HCT116 (cell line): Measurements from ENCODE around the gene ASB6. TPM values are rescaled to one million over a fixed set of nuclear protein-coding genes. Genes with fewer than 3 reads are reported as not detected.

Experiments
- ATAC-seq: fragments of 200-7000 bp; cut with Tn5 transposase; 2 replicates; pipeline ENCODE4 v1.9.1; 2020; ENCODE audit warnings: mild to moderate bottlenecking, moderate library complexity
- BruUV-seq: library from RNA; stranded (reverse); fragments of 400-500 nt; replicated peaks from 2 replicates; lab custom pipeline; 2021; lab: Mats Ljungman, UMichigan
- CTCF ChIA-PET: fragments of 300-600 bp; sonication (Branson Sonifier 250); formaldehyde crosslinking; loops from one replicate; lab custom pipeline; 2021; ENCODE audit warnings: antibody characterized with exemption; lab: Charles Lee
- POLR2A ChIA-PET: fragments of 300-600, 350-600 bp; sonication (Branson Sonifier 250); formaldehyde crosslinking; loops from one replicate; lab custom pipeline; 2021; ENCODE audit warnings: antibody characterized with exemption; lab: Charles Lee
- RAD21 ChIA-PET, 2 experiments: fragments of 300-600 bp; sonication (Branson Sonifier 250); formaldehyde crosslinking; loops; one replicate each; lab custom pipeline; 2023; ENCODE audit warnings: low total read pairs in 2 of 2; ENCODE audit not compliant: uncharacterized antibody in 2 of 2, unreplicated experiment in 2 of 2, low non-redundant PET in 1 of 2; lab: Charles Lee
- DNase-seq: peaks from one replicate; pipeline ENCODE4 v3.0.0-alpha.2; 2010; ENCODE audit warnings: low read depth, low spot score
- H2AFZ ChIP-seq: fragments of 200-600 bp; shearing (Covaris generic), sonication (generic); 2 replicates; pipeline ENCODE4 v1.6.1; 2017; ENCODE audit warnings: low read depth, mixed run types, mixed read lengths, antibody characterized with exemption, low read length; ENCODE audit not compliant: poor library complexity, severe bottlenecking
- H3K27ac ChIP-seq: 2 replicates; pipeline ENCODE4 v1.5.1; 2012; ENCODE audit warnings: low read depth, low read length
- H3K27me3 ChIP-seq: fragments of 200-600 bp; sonication (generic); 2 replicates; pipeline ENCODE4 v1.6.1; 2016; ENCODE audit warnings: mixed run types, low read length, mixed read lengths; ENCODE audit not compliant: insufficient read depth
- H3K36me3 ChIP-seq, 2 experiments: fragments of 200-500 bp in 1 of 2; fragments of 200-600 bp in 1 of 2; sonication (Bioruptor generic) in 1 of 2; sonication (generic) in 1 of 2; 2 replicates each; pipeline versions ENCODE4 v1.5.1 to v1.6.1; 2014 to 2016; ENCODE audit warnings: low read length in 2 of 2, inconsistent platforms in 1 of 2, mixed read lengths in 1 of 2, mixed run types in 1 of 2; ENCODE audit not compliant: insufficient read depth in 2 of 2, control insufficient read depth in 1 of 2
- H3K4me1 ChIP-seq, 2 experiments: fragments of 200-600 bp in 1 of 2; sonication (generic) in 1 of 2; 2 replicates each; pipeline versions ENCODE4 v1.5.1 to v1.6.1; 2012 to 2017; ENCODE audit warnings: low read length in 2 of 2, inconsistent platforms in 1 of 2, mild to moderate bottlenecking in 1 of 2, mixed read lengths in 1 of 2, mixed run types in 1 of 2, moderate library complexity in 1 of 2; ENCODE audit not compliant: insufficient read depth in 2 of 2, control insufficient read depth in 1 of 2
- H3K4me2 ChIP-seq: fragments of 200-600 bp; sonication (generic); 2 replicates; pipeline ENCODE4 v1.6.1; 2017; ENCODE audit warnings: mixed run types, low read length, mixed read lengths
- H3K4me3 ChIP-seq, 2 experiments: fragments of 200-600 bp in 1 of 2; sonication (generic) in 1 of 2; replicated peaks in 1 of 2; 2 replicates each; pipeline ENCODE4 v1.5.1; 2011 to 2016; ENCODE audit warnings: low read length in 2 of 2, control low read depth in 1 of 2, low read depth in 1 of 2, mild to moderate bottlenecking in 1 of 2, mixed read lengths in 1 of 2, mixed run types in 1 of 2
- H3K79me2 ChIP-seq: fragments of 200-600 bp; sonication (generic); 2 replicates; pipeline ENCODE4 v1.6.1; 2017; ENCODE audit warnings: mild to moderate bottlenecking, mixed run types, low read length, moderate library complexity, mixed read lengths; ENCODE audit not compliant: insufficient read depth
- H3K9ac ChIP-seq: fragments of 200-600 bp; sonication (generic); 2 replicates; pipeline ENCODE4 v1.6.1; 2016; ENCODE audit warnings: low read length, mixed read lengths
- H3K9me2 ChIP-seq: fragments of 200-600 bp; sonication (generic), shearing (Covaris generic); 2 replicates; pipeline ENCODE4 v1.6.1; 2017; ENCODE audit warnings: mixed run types, mild to moderate bottlenecking, moderate library complexity; ENCODE audit not compliant: insufficient read depth
- H3K9me3 ChIP-seq, 2 experiments: fragments of 200-500 bp in 1 of 2; fragments of 200-600 bp in 1 of 2; sonication (Bioruptor generic) in 1 of 2; sonication (generic) in 1 of 2; 2 replicates each; pipeline ENCODE4 v1.6.1; 2014 to 2017; ENCODE audit warnings: low read length in 2 of 2, mixed read lengths in 2 of 2, inconsistent platforms in 1 of 2, low read depth in 1 of 2, mild to moderate bottlenecking in 1 of 2, mixed run types in 1 of 2, moderate library complexity in 1 of 2; ENCODE audit not compliant: control insufficient read depth in 1 of 2, insufficient read depth in 1 of 2
- H4K20me1 ChIP-seq: fragments of 200-600 bp; sonication (generic), shearing (Covaris generic); 2 replicates; pipeline ENCODE4 v1.6.1; 2017; ENCODE audit warnings: mixed run types, mild to moderate bottlenecking, moderate library complexity; ENCODE audit not compliant: insufficient read depth
- FOSL1 ChIP-seq: IDR thresholded peaks from 2 replicates; pipeline ENCODE4 v1.6.1; 2012; ENCODE audit warnings: low read depth
- POLR2A ChIP-seq: IDR thresholded peaks from 2 replicates; pipeline ENCODE4 v1.7.0; 2011; ENCODE audit warnings: borderline replicate concordance; ENCODE audit not compliant: insufficient read depth, insufficient read length; ENCODE audit errors: extremely low read depth
- POLR2AphosphoS5 ChIP-seq: IDR thresholded peaks from 2 replicates; pipeline ENCODE4 v1.6.1; 2011; ENCODE audit warnings: mild to moderate bottlenecking, low read depth, low read length, moderate library complexity
- RAD21 ChIP-seq: IDR thresholded peaks from 2 replicates; pipeline ENCODE4 v1.6.1; 2012; ENCODE audit warnings: low read depth, mild to moderate bottlenecking
- SP1 ChIP-seq: IDR thresholded peaks from 2 replicates; pipeline ENCODE4 v1.6.1; 2012; ENCODE audit warnings: low read depth
- SRF ChIP-seq: IDR thresholded peaks from 2 replicates; pipeline ENCODE4 v1.6.1; 2012; ENCODE audit warnings: low read depth
- TCF7L2 ChIP-seq: IDR thresholded peaks from 2 replicates; pipeline ENCODE4 v1.7.0; 2011; ENCODE audit warnings: borderline replicate concordance, inconsistent platforms; ENCODE audit not compliant: insufficient read depth, insufficient read length; ENCODE audit errors: extremely low read depth
- YY1 ChIP-seq: IDR thresholded peaks from 2 replicates; pipeline ENCODE4 v1.6.1; 2011; ENCODE audit warnings: low read length, low read depth, moderate library complexity, mild to moderate bottlenecking; ENCODE audit not compliant: insufficient replicate concordance; ENCODE audit errors: extremely low read depth
- ZFX ChIP-seq: fragments of 450-650 bp; IDR thresholded peaks from 2 replicates; pipeline ENCODE4 v1.6.1; 2017
- intact Hi-C: fragments of 100-400 bp; cut with micrococcal nuclease; formaldehyde crosslinking; loops from 2 replicates; pipeline ENCODE4 v1.10.0; 2022
- total RNA-seq: library from RNA; stranded (reverse); gene quantifications from one replicate; pipeline ENCODE4 v1.2.1, GENCODE V29; 2021; ENCODE audit not compliant: unreplicated experiment

Gene ASB6
- total RNA-seq, 1 experiment from 2014 or later, result 21.6 TPM

DNA sequence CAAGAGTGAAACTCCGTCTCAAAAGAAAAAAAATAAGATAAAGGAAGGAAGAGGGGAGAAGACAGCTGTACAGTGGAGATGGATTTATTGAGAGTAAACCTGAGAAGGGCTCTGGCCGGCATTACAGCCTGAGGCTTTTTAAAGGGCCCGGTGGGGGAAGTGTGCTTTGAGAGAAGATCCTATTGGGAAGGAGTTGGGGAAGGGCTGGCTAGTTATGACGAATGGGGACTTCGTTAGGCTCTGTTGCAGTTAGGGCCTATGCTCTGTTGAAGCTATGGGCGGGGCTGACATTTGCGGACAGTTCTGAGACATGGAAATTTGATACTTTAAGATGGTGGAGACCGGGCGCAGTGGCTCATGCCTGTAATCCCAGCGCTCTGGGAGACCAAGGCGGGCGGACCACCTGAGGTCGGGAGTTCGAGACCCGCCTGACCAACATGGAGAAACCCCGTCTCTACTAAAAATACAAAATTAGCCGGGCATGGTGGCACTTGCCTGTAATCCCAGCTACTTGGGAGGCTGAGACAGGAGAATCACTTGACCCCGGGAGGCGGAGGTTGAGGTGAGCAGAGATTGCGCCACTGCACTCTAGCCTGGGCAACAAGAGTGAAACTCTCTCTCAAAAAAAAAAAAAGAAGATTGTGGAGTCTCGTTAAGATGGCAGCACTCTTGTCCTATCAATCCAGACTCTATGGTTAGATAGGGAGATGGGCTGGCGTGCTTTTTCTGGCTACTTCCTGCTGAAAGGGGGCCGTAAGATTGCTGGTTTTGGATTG lies 54.3 kb downstream of the ASB6 start:
- ChIA-PET CTCF (interaction anchor here (1.0 to 1.2 kb wide), 3 partner anchors 9 to 36 kb away, joined by 3 to 4 read pairs (median 3); no protein-coding TSS in a partner anchor), RAD21 (interaction anchor here (0.6 to 1.1 kb wide), 5 partner anchors 9 to 456 kb away, joined by 3 to 8 read pairs (median 5); no protein-coding TSS in a partner anchor), POLR2A (interaction anchor here (0.6 to 3.6 kb wide), 19 partner anchors 9 to 456 kb away, joined by 3 to 46 read pairs (median 4); partner anchors contain the start of gene IER5L)
- Histone ChIP-seq H2AFZ (no peak overlapping the region), H3K4me2 (peak overlapping the region; percentile 74), H3K36me3 (no peaks in the 10 kb centered on the region), H3K4me3 (peak overlapping the region; percentile 38 to 47), H3K79me2 (no peaks in the 10 kb centered on the region), H3K27ac (peak overlapping the region; percentile 72), H3K4me1 (peaks cover 44 to 70% of the 10 kb centered on the region in 2 experiments), H3K9ac (peak overlapping the region; percentile 56), H3K27me3 (no peaks in the 10 kb centered on the region), H3K9me3 (no peaks in the 10 kb centered on the region), H4K20me1 (no peaks in the 10 kb centered on the region), H3K9me2 (no peaks in the 10 kb centered on the region)
- ATAC-seq (peak; percentile 94), DNase-seq (peak; percentile 95)
- TF ChIP-seq FOSL1 (no peak), SP1 (no peak), RAD21 (no peak), TCF7L2 (peak; percentile 80), POLR2A (peak; percentile 88), SRF (no peak), YY1 (peak; percentile 53), POLR2AphosphoS5 (peak; percentile 60), ZFX (no peak)
- intact Hi-C loops, result loop anchor here (1.0 kb wide), 1 partner anchor 10 kb away; no protein-coding TSS in a partner anchor
- no TSS peak for BruUV-seq
